HepG2 (cell line): ENCODE measurements around the gene DOCK2.

Source experiments
- BRCA1 ChIP-seq: sonication (generic); formaldehyde crosslinking; IDR thresholded peaks from 2 replicates; pipeline ENCODE4 v1.4.0; 2020; ENCODE audit warnings: missing genetic modification reagents
- CBX2 ChIP-seq, 2 experiments: fragments of 200-600 bp in 1 of 2; sonication (generic); formaldehyde crosslinking in 1 of 2; IDR thresholded peaks; 2 replicates each; pipeline versions ENCODE4 v1.7.0 to v1.8.1; 2018 to 2022; ENCODE audit warnings: low read depth in 2 of 2, low read length in 1 of 2, mild to moderate bottlenecking in 1 of 2, missing genetic modification reagents in 1 of 2
- CREB1 ChIP-seq, 2 experiments: fragments of 450-650 bp in 1 of 2; IDR thresholded peaks; 2 replicates each; pipeline ENCODE4 v1.6.1; 2016 to 2017; ENCODE audit warnings: control low read depth in 1 of 2, mild to moderate bottlenecking in 1 of 2, missing compliant biosample characterization in 1 of 2, missing genetic modification characterization in 1 of 2
- CTCF ChIP-seq: sonication (generic); formaldehyde crosslinking; IDR thresholded peaks from 2 replicates; pipeline ENCODE4 v1.5.0; 2020; ENCODE audit warnings: mild to moderate bottlenecking, missing genetic modification reagents, moderate library complexity
- EHMT2 ChIP-seq: fragments of 200-600 bp; sonication (generic); IDR thresholded peaks from 2 replicates; pipeline ENCODE4 v1.7.0; 2017; ENCODE audit warnings: antibody characterized with exemption, low read depth, low read length, borderline replicate concordance
- FOXO4 ChIP-seq: sonication (generic); formaldehyde crosslinking; conservative IDR thresholded peaks from 2 replicates; pipeline ENCODE4 v1.8.1; 2023; ENCODE audit warnings: missing genetic modification reagents
- MXD1 ChIP-seq: sonication (generic); formaldehyde crosslinking; IDR thresholded peaks from 2 replicates; pipeline ENCODE4 v1.4.0; 2020; ENCODE audit warnings: mild to moderate bottlenecking, missing genetic modification reagents
- PREB ChIP-seq: sonication (generic); formaldehyde crosslinking; IDR thresholded peaks from 2 replicates; pipeline ENCODE4 v1.4.0; 2020; ENCODE audit warnings: missing genetic modification reagents

GRCh38 chr5:169942181-169942580, 305.1 kb downstream of the DOCK2 start:
- TF ChIP-seq CTCF (no peak), BRCA1 (CRISPR knock-in tag) (no peak), CREB1 (IDR thresholded peaks at IDR 0.05) (no peak), CREB1 (CRISPR knock-in tag; IDR thresholded peaks at IDR 0.05) (no peak), PREB (no peak), MXD1 (CRISPR knock-in tag) (no peak), FOXO4 (CRISPR knock-in tag) (no peak), CBX2 (IDR thresholded peaks at IDR 0.05; ENCODE audit: low read depth, low read length) (no peak), CBX2 (CRISPR knock-in tag; IDR thresholded peaks at IDR 0.05; ENCODE audit: low read depth) (no peak), EHMT2 (no peak)
